Kidney epithelial cell (primary cell): ENCODE results near the gene ANP32B. TPM values are rescaled to one million over a fixed set of nuclear protein-coding genes. Genes with fewer than 3 reads are reported as not detected.
A peak's percentile ranks its signal among the peaks of the same experiment; 100 is the strongest.

ENCODE experiments used
- DNase-seq: peaks from one replicate; pipeline ENCODE4 v3.0.0-alpha.2; 2010; ENCODE audit warnings: low read depth
- H3K27me3 ChIP-seq: 2 replicates; pipeline ENCODE4 v1.6.0; 2011; ENCODE audit warnings: low read length; ENCODE audit not compliant: control insufficient read depth, insufficient read depth
- H3K36me3 ChIP-seq: 2 replicates; pipeline ENCODE4 v1.5.1; 2011; ENCODE audit warnings: low read length; ENCODE audit not compliant: control insufficient read depth, insufficient read depth
- H3K4me3 ChIP-seq: 2 replicates; pipeline ENCODE4 v1.5.1; 2011; ENCODE audit warnings: low read depth, mild to moderate bottlenecking, control low read depth, low read length
- total RNA-seq: library from RNA; depleted of rRNA; stranded (reverse); fragments of >200 nt; gene quantifications from 2 replicates; pipeline ENCODE4 v1.2.3, GENCODE V29; 2015
- TF ChIP-seq, protein P1 (sequence below): IDR thresholded peaks from 2 replicates; pipeline ENCODE4 v1.5.1; 2011; ENCODE audit warnings: mild to moderate bottlenecking, moderate library complexity, low read length, control low read depth, inconsistent platforms; ENCODE audit not compliant: insufficient read depth, poor library complexity, severe bottlenecking

The ANP32B gene
- total RNA-seq, 1 donor from 2014 or later = 24.1 TPM

DNA sequence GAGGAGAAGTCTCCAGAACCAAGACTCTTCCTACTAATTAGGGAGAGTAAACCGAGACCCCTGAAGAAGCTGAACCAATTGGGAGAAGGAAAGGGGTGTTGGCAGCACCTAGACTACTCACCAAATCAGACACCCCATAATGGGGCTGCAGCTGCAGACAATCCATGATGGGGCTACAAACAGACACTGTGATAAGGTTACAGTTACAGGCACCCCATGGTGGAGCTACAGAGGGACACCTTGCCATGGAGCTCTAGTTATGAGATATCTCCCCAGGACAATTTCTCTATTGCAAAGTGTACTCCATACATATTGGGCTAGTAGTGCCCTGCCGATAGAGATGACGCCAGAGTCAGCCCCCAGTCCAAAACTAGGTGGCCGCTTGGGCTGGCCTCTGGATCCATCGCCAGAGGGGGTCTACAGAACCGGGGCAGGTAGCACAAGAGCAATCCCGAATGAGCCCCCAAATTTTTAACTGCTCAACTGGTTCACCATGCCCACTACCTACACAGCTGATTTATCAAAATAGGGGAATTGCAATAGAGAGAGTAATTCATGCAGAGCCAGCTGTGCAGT is 71.3 kb downstream of the ANP32B start:
- TF ChIP-seq, protein P1, sequence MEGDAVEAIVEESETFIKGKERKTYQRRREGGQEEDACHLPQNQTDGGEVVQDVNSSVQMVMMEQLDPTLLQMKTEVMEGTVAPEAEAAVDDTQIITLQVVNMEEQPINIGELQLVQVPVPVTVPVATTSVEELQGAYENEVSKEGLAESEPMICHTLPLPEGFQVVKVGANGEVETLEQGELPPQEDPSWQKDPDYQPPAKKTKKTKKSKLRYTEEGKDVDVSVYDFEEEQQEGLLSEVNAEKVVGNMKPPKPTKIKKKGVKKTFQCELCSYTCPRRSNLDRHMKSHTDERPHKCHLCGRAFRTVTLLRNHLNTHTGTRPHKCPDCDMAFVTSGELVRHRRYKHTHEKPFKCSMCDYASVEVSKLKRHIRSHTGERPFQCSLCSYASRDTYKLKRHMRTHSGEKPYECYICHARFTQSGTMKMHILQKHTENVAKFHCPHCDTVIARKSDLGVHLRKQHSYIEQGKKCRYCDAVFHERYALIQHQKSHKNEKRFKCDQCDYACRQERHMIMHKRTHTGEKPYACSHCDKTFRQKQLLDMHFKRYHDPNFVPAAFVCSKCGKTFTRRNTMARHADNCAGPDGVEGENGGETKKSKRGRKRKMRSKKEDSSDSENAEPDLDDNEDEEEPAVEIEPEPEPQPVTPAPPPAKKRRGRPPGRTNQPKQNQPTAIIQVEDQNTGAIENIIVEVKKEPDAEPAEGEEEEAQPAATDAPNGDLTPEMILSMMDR = no peak
- no peaks in the 10 kb centered on the region for H3K27me3 ChIP-seq
- H3K36me3 ChIP-seq = no peaks in the 10 kb centered on the region
- no peak for DNase-seq
- no peak overlapping the region for H3K4me3 ChIP-seq

DNA sequence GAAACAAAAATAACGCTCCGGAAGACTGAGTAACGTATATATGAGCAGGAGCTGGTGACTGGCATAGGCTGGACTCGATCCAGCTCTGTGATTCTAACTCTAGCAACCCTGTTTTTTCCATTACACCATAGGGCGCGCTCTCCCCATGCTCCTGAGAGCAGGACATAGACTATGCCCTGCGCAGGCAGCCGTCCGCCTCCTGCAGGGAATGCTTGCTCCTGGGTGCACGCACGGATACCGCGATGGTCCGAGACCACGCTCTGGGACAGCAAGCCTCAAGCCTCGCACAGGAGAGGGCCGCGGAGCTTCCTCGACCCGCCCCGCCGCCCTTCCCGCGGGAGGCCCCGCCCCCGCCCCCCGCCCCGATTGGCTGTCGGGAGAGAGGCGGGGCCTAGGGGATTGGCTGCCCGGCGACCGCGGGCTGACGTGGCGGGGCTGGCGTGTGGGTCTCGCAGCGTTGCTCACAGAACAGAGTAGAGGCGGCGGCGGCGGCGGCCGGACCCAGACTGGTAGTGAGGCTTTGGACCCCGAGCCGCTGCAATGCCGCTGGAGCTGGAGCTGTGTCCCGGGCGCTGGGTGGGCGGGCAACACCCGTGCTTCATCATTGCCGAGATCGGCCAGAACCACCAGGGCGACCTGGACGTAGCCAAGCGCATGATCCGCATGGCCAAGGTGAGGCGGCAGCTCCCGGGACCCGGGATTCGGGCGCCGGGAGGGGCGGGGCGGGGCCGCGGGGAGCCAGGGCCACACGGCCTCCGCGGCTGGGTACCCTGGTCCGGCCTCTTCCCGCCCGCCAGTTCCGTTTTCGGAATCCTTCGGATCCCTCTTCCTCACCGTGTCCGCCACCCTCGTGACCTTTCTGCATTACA is 73.4 kb downstream of the ANP32B start, which contains the start of gene NANS:
Gene NANS, plus strand, starts transcription at position 464 of the 869 bp plus-strand sequence. Its CDS starts 77 bp downstream, at position 541.
- TF ChIP-seq, protein P1 = no peak
- H3K36me3 ChIP-seq = peaks cover 2% of the 10 kb centered on the region
- H3K4me3 ChIP-seq = peak within 1 kb of the TSS; percentile 69
- DNase-seq = peak; percentile 69
- no peaks in the 10 kb centered on the region for H3K27me3 ChIP-seq

DNA sequence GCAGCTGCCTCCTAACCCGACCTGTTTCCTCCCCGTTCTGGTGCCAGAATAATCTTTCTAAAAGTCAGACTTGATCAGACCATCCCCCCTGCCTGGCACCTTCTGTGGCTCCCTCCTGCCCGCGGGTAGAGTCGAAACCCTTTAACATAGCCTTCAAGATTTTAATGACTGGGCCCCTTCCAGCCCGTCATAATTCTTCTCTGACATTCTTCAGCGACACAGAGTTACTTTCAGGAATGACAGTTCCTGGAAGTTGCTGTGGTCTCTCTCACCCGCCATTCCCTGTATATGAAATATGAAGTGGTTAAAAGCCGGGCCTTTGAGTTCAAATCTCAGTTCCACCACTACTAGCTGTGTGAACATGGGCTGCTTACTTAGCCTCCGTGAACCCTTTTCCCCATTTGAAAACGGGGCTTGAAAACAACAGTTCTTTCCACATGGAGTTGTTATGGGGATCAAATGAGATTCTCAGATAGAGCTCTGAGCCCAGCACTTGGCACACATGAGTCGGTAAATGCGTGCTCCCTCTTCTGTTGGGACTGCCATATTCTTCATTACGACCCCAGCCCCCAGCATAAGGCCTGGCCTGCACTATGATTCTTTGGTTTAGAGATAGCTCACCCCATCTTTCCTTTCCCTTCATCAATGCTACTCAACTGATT is 74.1 kb downstream of the ANP32B start:
- H3K27me3 ChIP-seq = no peaks in the 10 kb centered on the region
- peaks cover 2% of the 10 kb centered on the region for H3K36me3 ChIP-seq
- TF ChIP-seq, protein P1 = no peak
- H3K4me3 ChIP-seq = peak overlapping the region; percentile 69
- no peak for DNase-seq

GRCh38 chr9:98062161-98062560 is 79.0 kb downstream of the ANP32B start:
- Histone ChIP-seq H3K4me3 (no peak overlapping the region), H3K27me3 (no peaks in the 10 kb centered on the region), H3K36me3 (peaks cover 2% of the 10 kb centered on the region)
- TF ChIP-seq, protein P1 = no peak
- DNase-seq = no peak

- no peak overlapping the region for H3K4me3 ChIP-seq
- peaks cover 2% of the 10 kb centered on the region for H3K36me3 ChIP-seq
- H3K27me3 ChIP-seq = no peaks in the 10 kb centered on the region
- TF ChIP-seq, protein P1 = no peak
- DNase-seq = no peak
Measured at GRCh38 chr9:98064623-98065392, 81.7 kb downstream of the ANP32B start.

Other genes starting within 250 kb of the ANP32B start
- 0.04 and 0.14 TPM in 2 replicates for gene FOXE1, start 130.1 kb upstream of the ANP32B start, total RNA-seq
- gene TRMO, start 60.8 kb upstream of the ANP32B start, total RNA-seq = 23.9 and 39.0 TPM in 2 replicates
- gene HEMGN, start 45.2 kb upstream of the ANP32B start, total RNA-seq = not detected in 2 replicates
- 56.8 and 73.6 TPM in 2 replicates for gene NANS, start 73.4 kb downstream of the ANP32B start, total RNA-seq
- 8.7 and 9.4 TPM in 2 replicates for gene TRIM14, start 135.9 kb downstream of the ANP32B start, total RNA-seq
- gene CORO2A, start 209.3 kb downstream of the ANP32B start, total RNA-seq = 7.8 and 9.5 TPM in 2 replicates